GM19467 (cell line): Measurements from ENCODE around the gene SDHB.

Experiments
- ATAC-seq: cut with Tn5 transposase; IDR thresholded peaks from one replicate; pipeline ENCODE4 v1.9.1; 2021; ENCODE audit warnings: mild to moderate bottlenecking, moderate library complexity; ENCODE audit not compliant: unreplicated experiment

SDHB gene

DNA sequence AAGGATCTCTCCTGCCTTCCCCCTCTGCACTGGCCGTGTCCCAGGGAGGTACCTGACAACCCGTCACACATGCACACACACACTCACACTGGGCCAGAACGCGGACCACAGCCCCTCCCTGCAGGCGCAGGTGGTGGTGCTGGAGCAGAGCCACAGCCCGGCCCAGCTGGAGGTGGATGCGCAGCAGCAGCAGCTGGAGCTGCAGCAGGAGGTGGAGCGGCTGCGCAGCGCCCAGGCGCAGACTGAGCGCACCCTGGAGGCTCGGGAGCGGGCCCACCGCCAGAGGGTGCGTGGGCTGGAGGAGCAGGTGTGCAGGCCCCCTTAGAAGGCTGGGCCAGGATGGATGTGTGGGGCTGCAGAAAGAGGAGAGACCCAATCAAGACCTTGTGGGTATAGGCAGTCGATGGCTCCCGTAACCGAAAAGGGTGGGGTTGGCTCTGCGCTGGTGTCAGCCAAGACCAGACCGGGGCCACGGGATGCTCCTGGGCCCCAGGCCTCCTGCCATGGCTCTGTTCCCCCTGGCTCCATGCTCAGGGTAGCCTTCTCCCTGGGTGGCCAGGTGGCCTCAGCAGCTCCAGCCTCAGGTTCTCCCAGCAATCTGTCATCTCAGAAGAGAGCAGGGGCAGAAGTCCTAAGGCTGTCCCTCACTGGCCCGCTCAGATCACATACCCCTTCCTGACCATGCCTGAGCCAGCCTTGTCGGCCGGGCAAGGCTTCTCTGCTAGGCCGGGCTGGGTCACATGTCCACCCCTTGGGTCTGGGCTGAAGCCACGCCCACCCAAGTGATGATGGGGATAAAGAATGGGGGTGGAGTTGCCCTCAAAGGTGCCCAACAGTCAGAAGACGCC is 82.3 kb downstream of the SDHB start:
- ATAC-seq: no peak

DNA sequence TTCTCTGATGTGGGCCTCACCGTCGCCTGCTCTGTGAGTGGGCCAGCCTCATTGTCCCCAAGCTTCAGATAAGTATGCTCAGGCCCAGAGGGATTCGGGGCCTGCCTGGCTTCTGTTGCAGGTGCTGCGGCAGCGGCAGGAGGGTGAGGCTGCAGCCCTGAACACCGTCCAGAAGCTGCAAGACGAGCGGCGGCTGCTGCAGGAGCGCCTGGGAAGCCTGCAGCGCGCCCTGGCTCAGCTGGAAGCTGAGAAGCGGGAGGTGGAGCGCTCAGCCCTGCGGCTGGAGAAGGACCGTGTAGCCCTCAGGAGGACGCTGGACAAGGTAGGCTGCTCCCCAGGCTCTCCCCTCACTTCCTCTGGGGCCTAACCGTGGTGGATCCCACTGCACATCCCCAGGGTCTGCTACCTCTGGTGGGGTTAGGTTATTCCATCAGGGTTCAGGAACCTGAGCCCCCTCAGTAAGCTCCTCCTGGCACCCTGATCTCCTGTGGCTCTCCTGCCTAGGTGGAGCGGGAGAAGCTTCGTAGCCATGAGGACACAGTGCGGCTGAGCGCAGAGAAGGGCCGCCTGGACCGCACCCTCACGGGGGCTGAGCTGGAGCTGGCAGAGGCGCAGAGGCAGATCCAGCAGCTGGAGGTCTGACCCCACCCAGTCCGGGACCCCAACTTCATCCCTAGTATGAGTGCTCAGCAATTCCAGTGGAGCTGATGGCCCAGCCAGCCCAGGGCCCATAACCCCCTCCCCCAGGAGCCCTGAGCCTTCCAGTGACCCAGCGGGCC is 83.5 kb downstream of the SDHB start:
- ATAC-seq: no peak

DNA sequence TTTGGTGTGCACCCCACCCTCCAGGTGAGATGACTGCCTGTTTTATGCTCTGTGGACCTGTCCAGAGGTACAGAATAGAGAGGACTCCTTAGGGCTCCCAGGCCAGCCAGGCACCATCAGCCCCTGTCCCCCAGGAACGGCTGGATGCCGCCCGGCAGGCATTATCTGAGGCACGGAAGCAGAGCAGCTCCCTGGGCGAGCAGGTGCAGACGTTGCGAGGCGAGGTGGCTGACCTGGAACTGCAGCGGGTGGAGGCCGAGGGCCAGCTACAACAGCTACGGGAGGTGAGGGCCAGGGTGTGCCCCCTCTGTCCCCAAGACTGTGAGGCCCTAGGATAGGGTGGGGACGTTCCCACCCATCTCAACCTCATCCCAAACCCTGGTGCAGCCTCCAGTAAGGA is 84.2 kb downstream of the SDHB start:
- ATAC-seq: no peak

DNA sequence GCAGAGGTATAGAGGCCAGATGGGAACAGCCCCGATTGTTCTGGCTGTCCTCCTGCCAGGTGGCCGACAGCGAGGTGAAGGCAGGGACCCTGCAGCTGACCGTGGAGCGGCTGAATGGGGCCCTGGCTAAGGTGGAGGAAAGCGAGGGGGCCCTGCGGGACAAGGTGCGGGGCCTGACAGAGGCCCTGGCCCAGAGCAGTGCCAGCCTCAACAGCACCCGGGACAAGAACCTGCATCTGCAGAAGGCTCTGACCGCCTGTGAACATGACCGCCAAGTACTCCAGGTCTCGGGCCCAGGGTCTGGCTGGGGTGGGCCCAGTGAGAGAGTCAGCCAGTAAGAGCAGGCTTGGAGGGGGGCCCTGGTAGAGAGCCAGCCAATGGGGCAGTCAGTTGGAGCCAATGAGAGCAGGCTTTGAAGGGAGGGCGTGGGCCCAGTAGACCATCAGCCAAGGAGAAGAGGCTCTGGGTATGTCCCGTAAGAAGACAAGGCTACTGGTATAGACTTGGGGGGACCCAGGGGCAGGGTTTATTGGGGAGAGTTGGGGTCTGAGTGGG is 84.7 kb downstream of the SDHB start:
- no peak for ATAC-seq
